GM12801 (cell line): ENCODE data around the gene LLGL1.

ENCODE experiments used
- TF ChIP-seq, protein P1 (sequence below): IDR thresholded peaks from one replicate; pipeline ENCODE4 v1.5.1; 2011; ENCODE audit warnings: control low read depth; ENCODE audit not compliant: insufficient read length; ENCODE audit errors: extremely low read depth

LLGL1 gene

DNA sequence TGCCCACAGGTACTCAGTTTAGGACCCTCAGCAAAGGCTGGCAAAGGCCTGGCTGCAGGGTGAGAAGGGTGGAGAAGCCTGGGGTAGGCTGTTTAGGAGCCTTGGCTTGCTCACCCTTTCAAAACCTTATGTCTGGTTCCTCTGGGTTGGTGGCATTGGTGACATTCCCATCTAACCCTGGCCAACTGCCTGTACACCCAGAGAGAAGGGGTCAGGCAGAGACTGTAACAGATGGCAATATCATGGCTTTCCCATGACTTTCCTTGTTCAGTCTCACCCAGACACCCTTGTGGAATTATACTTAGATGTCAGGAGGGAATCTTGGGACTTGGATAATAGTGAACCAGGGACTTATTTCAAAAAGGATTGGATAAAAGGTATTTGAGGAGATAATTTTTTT, 18.5 kb upstream of the LLGL1 start:
- TF ChIP-seq, protein P1, sequence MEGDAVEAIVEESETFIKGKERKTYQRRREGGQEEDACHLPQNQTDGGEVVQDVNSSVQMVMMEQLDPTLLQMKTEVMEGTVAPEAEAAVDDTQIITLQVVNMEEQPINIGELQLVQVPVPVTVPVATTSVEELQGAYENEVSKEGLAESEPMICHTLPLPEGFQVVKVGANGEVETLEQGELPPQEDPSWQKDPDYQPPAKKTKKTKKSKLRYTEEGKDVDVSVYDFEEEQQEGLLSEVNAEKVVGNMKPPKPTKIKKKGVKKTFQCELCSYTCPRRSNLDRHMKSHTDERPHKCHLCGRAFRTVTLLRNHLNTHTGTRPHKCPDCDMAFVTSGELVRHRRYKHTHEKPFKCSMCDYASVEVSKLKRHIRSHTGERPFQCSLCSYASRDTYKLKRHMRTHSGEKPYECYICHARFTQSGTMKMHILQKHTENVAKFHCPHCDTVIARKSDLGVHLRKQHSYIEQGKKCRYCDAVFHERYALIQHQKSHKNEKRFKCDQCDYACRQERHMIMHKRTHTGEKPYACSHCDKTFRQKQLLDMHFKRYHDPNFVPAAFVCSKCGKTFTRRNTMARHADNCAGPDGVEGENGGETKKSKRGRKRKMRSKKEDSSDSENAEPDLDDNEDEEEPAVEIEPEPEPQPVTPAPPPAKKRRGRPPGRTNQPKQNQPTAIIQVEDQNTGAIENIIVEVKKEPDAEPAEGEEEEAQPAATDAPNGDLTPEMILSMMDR = no peak

DNA sequence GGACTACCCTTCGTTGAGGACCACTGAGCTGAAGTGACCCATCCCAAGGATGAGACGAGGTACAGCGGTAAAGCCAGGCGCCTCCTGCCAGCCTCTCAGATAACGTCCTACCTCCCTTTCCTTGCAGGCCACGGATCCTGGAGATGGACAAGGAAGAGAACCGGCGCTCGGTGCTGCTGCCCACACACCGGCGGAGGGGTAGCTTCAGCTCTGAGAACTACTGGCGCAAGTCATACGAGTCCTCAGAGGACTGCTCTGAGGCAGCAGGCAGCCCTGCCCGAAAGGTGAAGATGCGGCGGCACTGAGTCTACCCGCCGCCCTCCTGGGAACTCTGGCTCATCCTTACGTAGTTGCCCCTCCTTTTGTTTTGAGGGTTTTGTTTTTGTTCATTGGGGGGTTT, 17.3 kb upstream of the LLGL1 start:
- TF ChIP-seq, protein P1 = no peak

DNA sequence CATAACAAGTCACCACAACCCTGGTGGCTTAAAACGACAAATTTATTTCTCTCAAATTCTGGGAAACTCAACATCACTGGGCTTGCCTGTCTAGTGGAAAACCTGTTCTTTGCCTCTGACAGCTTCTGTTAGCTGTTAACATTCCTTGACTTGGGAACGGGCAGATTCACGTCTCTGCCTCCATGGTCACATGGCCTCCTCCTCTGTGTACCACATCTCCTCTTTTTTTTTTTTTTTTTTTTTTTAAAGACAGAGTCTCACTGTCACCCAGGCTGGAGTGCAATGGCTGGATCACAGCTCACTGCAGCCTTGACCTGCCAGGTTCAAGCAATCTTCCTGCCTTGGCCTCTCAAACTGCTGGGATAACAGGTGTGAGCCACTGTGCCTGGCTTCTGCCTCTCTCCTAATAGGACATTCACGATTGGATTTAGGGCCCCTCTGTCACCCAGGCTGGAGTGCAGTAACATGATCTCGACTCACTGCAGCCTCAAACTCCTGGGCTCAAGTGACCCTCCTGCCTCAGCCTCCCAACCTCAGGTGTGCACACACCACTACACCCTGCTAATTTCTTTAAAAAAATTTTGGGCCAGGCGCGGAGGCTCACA, 11.7 kb upstream of the LLGL1 start:
- TF ChIP-seq, protein P1 = no peak

DNA sequence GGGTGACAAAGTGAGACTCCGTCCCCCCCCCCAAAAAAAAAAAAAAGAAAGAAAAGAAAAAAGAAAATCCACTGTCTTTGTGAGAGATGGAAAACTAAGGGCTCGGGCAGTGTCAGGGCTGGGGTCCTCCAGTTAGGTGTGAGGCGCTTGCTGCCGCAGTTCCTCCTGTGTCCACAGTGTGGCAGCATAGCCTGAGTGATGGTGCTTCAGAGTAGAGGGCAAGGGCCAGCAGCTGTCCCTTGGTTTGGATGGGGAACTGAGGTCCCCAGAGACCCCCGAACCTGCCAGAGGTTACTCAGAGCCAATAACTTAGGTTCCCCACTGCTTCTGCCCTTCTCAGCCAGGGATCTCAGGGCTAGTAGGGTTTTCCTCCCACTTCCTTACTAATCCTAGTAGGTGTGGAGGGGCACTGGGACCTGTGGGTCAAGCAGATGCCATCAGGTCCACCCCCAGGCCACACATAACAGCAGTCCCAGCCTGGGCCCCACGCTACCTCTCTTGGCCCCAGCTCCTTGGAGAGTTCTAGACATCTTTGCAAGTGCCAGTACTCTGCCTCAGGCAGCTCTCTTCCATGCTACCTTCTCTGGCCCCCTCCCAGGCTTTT, 7.9 kb upstream of the LLGL1 start:
- TF ChIP-seq, protein P1 = peak; percentile 63

DNA sequence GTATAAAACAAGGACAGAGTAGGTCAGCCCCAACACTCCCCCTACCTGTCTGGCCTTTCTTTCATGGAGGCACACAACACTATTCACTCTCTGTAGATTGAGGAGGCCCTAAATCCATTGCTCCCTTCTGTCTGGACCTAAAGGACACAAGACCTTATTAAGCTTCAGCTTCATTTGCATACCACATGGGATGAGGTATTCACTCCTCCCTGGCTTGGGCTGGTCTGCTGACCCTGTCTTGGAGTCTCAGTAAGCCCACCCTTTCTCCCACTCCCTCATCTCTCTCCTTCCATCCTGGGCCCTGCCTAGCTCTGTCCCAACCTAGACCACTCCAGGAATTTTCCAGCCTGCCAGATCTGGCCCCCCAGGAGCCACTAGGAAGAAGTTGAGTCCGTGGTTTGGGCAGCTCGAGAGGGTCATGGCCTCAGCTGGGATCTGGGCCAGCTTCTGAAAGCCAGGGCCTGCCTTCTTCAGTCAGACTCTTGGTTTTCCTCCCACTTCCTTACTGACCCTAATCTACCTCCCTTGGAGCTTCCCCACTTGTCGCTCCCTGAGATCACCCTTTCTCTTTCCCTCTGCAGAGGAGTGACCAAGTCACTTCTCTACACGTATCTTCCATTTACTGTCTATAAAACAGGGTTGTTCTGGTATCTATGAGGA, 6.5 kb upstream of the LLGL1 start:
- TF ChIP-seq, protein P1 = no peak

DNA sequence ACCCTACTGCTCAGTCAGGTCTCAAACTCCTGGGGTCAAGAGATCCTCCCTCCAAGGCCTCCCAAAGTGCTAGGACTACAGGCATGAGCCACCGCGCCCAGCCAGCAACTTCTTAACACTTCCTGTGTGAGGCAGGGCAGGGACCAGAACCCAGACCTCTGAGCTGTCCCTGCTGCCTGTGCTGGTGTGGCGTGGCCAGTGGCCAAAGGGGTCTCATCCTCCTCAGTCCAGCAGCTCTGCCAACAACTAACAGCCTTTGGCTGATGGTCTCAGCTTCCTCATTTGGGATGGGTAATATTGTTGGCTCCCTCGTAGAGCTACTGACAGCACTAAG, 1.4 kb upstream of the LLGL1 start:
- TF ChIP-seq, protein P1 = no peak

DNA sequence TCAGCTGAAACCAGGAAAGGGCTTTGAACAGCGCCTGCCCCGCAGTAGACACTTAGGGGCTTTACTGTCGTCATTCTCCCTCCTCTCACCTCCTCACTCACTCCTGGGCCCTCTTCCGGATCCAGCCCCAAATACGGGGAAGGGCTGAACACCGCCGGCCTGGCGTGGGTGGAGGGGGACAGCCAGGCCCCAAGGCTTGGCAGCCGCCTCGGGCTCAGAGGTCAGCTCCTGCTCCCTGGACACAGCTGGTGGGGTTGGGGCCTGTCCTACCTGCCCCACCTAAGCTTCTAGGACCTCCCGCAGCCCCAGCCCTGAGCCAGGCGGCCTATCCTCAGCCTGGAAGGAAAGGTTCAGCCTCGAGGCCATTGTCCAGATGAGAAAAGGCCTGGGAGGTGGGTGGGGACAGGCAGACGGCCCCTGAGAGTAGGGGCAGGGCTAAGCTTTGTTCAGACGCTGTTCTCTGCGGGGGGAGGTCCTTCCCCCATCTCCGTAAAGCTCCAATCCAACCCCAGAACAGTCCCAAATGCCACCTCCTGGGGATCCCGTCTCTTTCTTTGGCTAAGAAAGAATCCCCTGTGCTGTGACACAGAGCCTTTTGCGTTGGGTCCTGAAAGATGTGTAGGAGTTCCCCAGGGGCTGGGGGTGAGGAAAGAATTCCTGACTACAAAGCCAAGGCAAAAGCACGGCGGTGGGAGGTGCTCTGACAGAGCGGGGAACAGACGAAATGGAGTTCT, 881 bp upstream of the LLGL1 start:
- TF ChIP-seq, protein P1 = no peak
